HFFc6 (cell line): ENCODE data around the gene TTBK1. TPM values are rescaled to one million over a fixed set of nuclear protein-coding genes. Genes with fewer than 3 reads are reported as not detected.

Experiments used
- DNase-seq: peaks from one replicate; pipeline ENCODE4 v3.0.0-alpha.2; 2018
- H3K27ac Mint-ChIP-seq: 2 replicates; pipeline ENCODE4 v1.8.0; 2020; ENCODE audit warnings: mild to moderate bottlenecking, mixed read lengths
- H3K27me3 Mint-ChIP-seq: 2 replicates; pipeline ENCODE4 v1.8.0; 2021; ENCODE audit warnings: mild to moderate bottlenecking, moderate library complexity, mixed read lengths; ENCODE audit not compliant: insufficient read depth
- H3K36me3 Mint-ChIP-seq: 2 replicates; pipeline ENCODE4 v1.8.0; 2021; ENCODE audit warnings: low read depth, mixed read lengths
- H3K4me1 Mint-ChIP-seq: 2 replicates; pipeline ENCODE4 v1.8.0; 2020; ENCODE audit warnings: low read depth, mixed read lengths
- H3K4me3 Mint-ChIP-seq: 2 replicates; pipeline ENCODE4 v1.8.0; 2020; ENCODE audit warnings: mild to moderate bottlenecking, moderate library complexity, mixed read lengths
- H3K9me3 Mint-ChIP-seq: 2 replicates; pipeline ENCODE4 v1.8.0; 2020; ENCODE audit warnings: mild to moderate bottlenecking, mixed read lengths
- total RNA-seq, 6 experiments: library from RNA; stranded (reverse); fragmentation: NEBNext Ultra II Directional; extraction: Animal tissue kit (Norgen Biotek cat#: 25700); gene quantifications; 2 replicates in 1 of 6; 3 replicates in 5 of 6; pipeline ENCODE4 v1.2.3, GENCODE V29; 2021
- TF ChIP-seq, protein P1 (sequence below): fragments of 200-600 bp; sonication (generic); IDR thresholded peaks from 2 replicates; pipeline ENCODE4 v1.5.0; 2021; ENCODE audit warnings: antibody characterized with exemption, mild to moderate bottlenecking

The TTBK1 gene
- total RNA-seq, 6 experiments from 2014 or later = not detected

DNA sequence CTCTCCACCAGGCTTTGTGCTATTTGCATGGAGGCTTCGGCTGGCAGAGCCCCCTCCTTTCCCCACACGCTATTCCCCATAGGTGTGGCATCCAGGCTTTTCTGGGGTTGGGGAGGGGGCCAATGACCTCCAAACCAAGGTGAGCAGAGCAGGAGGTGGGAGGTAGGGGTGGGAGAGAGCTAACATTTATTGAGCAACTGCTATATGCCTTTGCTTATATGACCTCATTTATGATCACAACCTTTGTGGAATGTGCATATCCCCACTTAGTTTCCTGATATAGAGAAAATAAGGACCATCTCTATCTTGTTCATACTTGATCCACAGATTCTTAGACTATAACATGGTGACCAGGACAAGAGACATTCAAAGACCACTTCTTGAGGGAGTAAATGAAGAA lies 37.0 kb downstream of the TTBK1 start:
- DNase-seq = no peak
- Mint-ChIP-seq H3K4me3 (no peak overlapping the region), H3K4me1 (peaks cover 25% of the 10 kb centered on the region), H3K27ac (no peak overlapping the region), H3K9me3 (no peaks in the 10 kb centered on the region), H3K36me3 (no peaks in the 10 kb centered on the region), H3K27me3 (peaks cover 12% of the 10 kb centered on the region)
- TF ChIP-seq, protein P1, sequence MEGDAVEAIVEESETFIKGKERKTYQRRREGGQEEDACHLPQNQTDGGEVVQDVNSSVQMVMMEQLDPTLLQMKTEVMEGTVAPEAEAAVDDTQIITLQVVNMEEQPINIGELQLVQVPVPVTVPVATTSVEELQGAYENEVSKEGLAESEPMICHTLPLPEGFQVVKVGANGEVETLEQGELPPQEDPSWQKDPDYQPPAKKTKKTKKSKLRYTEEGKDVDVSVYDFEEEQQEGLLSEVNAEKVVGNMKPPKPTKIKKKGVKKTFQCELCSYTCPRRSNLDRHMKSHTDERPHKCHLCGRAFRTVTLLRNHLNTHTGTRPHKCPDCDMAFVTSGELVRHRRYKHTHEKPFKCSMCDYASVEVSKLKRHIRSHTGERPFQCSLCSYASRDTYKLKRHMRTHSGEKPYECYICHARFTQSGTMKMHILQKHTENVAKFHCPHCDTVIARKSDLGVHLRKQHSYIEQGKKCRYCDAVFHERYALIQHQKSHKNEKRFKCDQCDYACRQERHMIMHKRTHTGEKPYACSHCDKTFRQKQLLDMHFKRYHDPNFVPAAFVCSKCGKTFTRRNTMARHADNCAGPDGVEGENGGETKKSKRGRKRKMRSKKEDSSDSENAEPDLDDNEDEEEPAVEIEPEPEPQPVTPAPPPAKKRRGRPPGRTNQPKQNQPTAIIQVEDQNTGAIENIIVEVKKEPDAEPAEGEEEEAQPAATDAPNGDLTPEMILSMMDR = no peak

- H3K27ac Mint-ChIP-seq = no peak overlapping the region
These were observed 38.8 kb downstream of the TTBK1 start for GRCh38 chr6:43282060-43282459.

GRCh38 chr6:43282636-43283513 lies 39.6 kb downstream of the TTBK1 start:
- H3K36me3 Mint-ChIP-seq = no peaks in the 10 kb centered on the region
- H3K27me3 Mint-ChIP-seq = peaks cover 16% of the 10 kb centered on the region
- peaks cover 19% of the 10 kb centered on the region for H3K4me1 Mint-ChIP-seq
- TF ChIP-seq, protein P1 = no peak
- no peaks in the 10 kb centered on the region for H3K9me3 Mint-ChIP-seq
- no peak for DNase-seq
- no peak overlapping the region for H3K27ac Mint-ChIP-seq
- H3K4me3 Mint-ChIP-seq = no peak overlapping the region

More at GRCh38 chr6:43282060-43282459, 38.8 kb downstream of the TTBK1 start:
- Mint-ChIP-seq H3K4me1 (peaks cover 25% of the 10 kb centered on the region), H3K27me3 (peaks cover 13% of the 10 kb centered on the region), H3K36me3 (no peaks in the 10 kb centered on the region), H3K9me3 (no peaks in the 10 kb centered on the region), H3K4me3 (no peak overlapping the region)
- DNase-seq = no peak
- TF ChIP-seq, protein P1 = no peak

- peaks cover 19% of the 10 kb centered on the region for H3K27me3 Mint-ChIP-seq
- no peak for DNase-seq
- H3K27ac Mint-ChIP-seq = no peak overlapping the region
- H3K36me3 Mint-ChIP-seq = no peaks in the 10 kb centered on the region
- TF ChIP-seq, protein P1 = no peak
- H3K4me1 Mint-ChIP-seq = peaks cover 13% of the 10 kb centered on the region
- H3K9me3 Mint-ChIP-seq = no peaks in the 10 kb centered on the region
- no peak overlapping the region for H3K4me3 Mint-ChIP-seq
These were observed 40.2 kb downstream of the TTBK1 start for GRCh38 chr6:43283514-43283901.

GRCh38 chr6:43283905-43284304 lies 40.6 kb downstream of the TTBK1 start:
- DNase-seq = no peak
- TF ChIP-seq, protein P1 = no peak
- Mint-ChIP-seq H3K9me3 (no peaks in the 10 kb centered on the region), H3K27ac (no peak overlapping the region), H3K36me3 (no peaks in the 10 kb centered on the region), H3K4me1 (peaks cover 9% of the 10 kb centered on the region; the same call in 1 of the 2 replicates), H3K27me3 (peaks cover 19% of the 10 kb centered on the region), H3K4me3 (no peak overlapping the region)
